Activated naive CD8-positive, alpha-beta T cell treated with anti-CD3 and anti-CD28 coated beads for 36 hours (primary cell): Measurements from ENCODE around the gene SRGAP1. TPM values are rescaled to one million over a fixed set of nuclear protein-coding genes. Genes with fewer than 3 reads are reported as not detected.

Experiments
- DNase-seq: peaks from one replicate; pipeline ENCODE4 v3.0.0; 2021
- H3K27ac Mint-ChIP-seq: one replicate; pipeline ENCODE4 v1.8.0; 2022; ENCODE audit warnings: mild to moderate bottlenecking, moderate library complexity, mixed read lengths
- H3K27me3 Mint-ChIP-seq: one replicate; pipeline ENCODE4 v1.8.0; 2022; ENCODE audit warnings: mild to moderate bottlenecking, mixed read lengths
- H3K36me3 Mint-ChIP-seq: one replicate; pipeline ENCODE4 v1.8.0; 2021; ENCODE audit warnings: mild to moderate bottlenecking, mixed read lengths
- H3K4me1 Mint-ChIP-seq: one replicate; pipeline ENCODE4 v1.8.0; 2021; ENCODE audit warnings: mixed read lengths
- H3K4me3 Mint-ChIP-seq: one replicate; pipeline ENCODE4 v1.8.0; 2022; ENCODE audit warnings: mild to moderate bottlenecking, moderate library complexity, mixed read lengths
- H3K9me3 Mint-ChIP-seq: one replicate; pipeline ENCODE4 v1.8.0; 2022; ENCODE audit warnings: mixed read lengths
- total RNA-seq, 2 experiments: library from RNA; stranded (reverse); gene quantifications; one replicate each; pipeline ENCODE4 v1.2.3, GENCODE V29; 2021

Gene SRGAP1
- total RNA-seq, 2 experiments from 2014 or later = 0.02 to 0.18 TPM

DNA sequence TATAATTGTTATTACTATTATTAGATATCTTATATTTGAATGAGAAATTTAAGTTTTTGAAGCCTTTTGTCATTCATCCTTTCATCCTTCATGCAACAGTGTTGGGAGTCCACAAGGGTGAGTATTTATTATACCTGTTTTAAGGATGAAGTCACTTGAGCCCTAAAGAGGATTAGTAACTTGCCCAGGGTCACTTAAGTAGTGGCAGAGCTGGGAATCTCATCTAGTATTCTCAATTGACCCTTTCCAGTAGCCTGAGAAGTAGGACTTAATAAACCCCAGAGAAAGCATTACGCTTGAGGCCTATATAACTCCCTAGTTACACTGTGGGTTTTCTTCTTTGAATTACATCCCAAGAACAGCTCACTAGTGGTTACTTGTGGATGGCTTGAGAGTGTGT, 119.8 kb downstream of the SRGAP1 start:
- H3K4me3 Mint-ChIP-seq = no peak overlapping the region
- no peak for DNase-seq
- H3K36me3 Mint-ChIP-seq = no peaks in the 10 kb centered on the region
- no peak overlapping the region for H3K27ac Mint-ChIP-seq
- H3K9me3 Mint-ChIP-seq = no peaks in the 10 kb centered on the region
- H3K4me1 Mint-ChIP-seq = no peaks in the 10 kb centered on the region
- peaks cover 11% of the 10 kb centered on the region for H3K27me3 Mint-ChIP-seq

DNA sequence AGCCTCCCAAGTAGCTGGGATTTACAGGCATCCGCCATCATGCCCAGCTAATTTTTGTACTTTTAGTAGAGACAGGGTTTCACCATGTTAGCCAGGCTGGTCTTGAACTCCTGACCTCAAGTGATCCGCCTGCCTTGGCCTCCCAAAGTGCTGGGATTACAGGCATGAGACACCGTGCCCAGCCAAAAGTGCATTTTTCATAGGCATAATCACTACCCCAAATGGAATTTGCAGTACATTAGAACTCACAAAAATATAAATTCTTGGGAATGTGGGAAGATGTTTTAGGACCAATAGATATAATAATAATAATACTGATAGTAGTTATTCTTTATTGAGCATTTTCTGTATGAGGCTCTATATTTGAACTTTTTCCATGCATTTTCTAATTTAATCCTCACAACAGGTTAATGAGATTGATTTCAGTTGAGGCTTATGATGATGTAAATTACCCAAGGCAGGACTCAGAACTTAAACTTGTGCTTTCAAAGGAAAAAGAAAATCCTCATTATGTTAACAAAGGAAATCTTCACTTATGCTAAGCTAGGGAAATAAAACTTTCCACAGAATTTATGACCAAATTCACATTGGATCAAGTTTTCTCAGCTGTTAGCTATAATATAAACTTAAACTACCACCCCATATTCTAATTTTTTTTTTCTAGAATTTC, 121.6 kb downstream of the SRGAP1 start:
- no peak for DNase-seq
- peaks cover 14% of the 10 kb centered on the region for H3K27me3 Mint-ChIP-seq
- no peaks in the 10 kb centered on the region for H3K36me3 Mint-ChIP-seq
- H3K27ac Mint-ChIP-seq = no peak overlapping the region
- H3K4me1 Mint-ChIP-seq = no peaks in the 10 kb centered on the region
- no peaks in the 10 kb centered on the region for H3K9me3 Mint-ChIP-seq
- H3K4me3 Mint-ChIP-seq = no peak overlapping the region

DNA sequence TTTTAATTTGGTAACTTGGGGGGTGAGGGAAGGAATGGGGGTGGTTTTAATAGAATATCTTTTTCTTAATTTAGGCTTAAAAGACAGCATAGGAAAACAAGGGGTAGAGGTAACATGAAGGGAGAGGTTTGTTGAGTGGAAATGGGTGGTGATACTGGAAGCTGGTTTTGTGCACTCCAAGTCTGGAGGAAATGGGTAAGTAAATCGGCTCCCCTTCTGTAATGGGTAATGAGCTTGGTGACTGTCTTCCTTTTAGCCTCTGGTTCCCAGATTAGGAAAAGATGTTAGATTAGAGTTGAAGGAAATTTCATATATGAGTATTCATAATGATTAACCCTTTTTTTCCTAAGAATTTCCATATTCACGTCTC, 122.1 kb downstream of the SRGAP1 start:
- no peak for DNase-seq
- H3K9me3 Mint-ChIP-seq = no peaks in the 10 kb centered on the region
- no peaks in the 10 kb centered on the region for H3K36me3 Mint-ChIP-seq
- H3K27me3 Mint-ChIP-seq = peaks cover 13% of the 10 kb centered on the region
- no peak overlapping the region for H3K4me3 Mint-ChIP-seq
- no peak overlapping the region for H3K27ac Mint-ChIP-seq
- no peaks in the 10 kb centered on the region for H3K4me1 Mint-ChIP-seq

DNA sequence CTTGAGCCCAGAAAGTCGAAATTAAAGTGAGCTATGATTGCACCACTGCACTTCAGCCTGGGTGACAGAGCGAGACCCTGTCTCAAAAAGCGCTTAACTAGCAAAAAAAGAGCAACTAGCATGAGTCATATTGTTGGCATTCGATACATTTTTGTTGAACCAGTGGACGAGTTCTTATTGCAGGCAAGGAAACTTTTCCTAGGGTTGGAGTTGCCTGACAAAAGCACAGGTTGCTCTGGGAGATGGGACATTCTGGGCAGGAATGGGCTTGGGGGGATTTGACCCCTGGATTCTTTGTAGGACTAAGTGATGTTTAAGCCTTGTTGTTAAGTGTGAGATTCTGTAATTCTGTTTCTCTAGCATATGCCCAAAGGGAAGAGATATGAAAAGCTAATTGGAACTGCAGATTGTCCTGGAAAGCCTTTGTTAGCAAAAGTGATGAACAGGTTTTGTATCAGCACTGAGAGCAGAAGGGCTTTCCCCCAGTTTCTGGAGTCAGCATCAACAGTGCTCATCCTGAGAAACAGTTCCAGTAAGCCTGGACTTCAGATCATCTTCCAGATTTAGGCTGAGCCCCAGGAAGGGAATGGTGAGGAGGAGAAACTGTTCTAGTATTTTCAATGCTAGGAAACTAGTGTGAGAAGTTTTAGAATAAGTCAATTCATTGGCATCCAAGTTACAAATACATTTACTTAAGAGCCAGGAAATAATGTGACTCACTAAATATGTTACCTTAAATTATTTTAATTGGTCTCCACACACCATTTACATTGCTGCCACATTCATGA, 123.1 kb downstream of the SRGAP1 start:
- no peaks in the 10 kb centered on the region for H3K36me3 Mint-ChIP-seq
- H3K4me3 Mint-ChIP-seq = no peak overlapping the region
- no peak overlapping the region for H3K27ac Mint-ChIP-seq
- peaks cover 10% of the 10 kb centered on the region for H3K27me3 Mint-ChIP-seq
- no peaks in the 10 kb centered on the region for H3K9me3 Mint-ChIP-seq
- no peak for DNase-seq
- H3K4me1 Mint-ChIP-seq = no peaks in the 10 kb centered on the region

DNA sequence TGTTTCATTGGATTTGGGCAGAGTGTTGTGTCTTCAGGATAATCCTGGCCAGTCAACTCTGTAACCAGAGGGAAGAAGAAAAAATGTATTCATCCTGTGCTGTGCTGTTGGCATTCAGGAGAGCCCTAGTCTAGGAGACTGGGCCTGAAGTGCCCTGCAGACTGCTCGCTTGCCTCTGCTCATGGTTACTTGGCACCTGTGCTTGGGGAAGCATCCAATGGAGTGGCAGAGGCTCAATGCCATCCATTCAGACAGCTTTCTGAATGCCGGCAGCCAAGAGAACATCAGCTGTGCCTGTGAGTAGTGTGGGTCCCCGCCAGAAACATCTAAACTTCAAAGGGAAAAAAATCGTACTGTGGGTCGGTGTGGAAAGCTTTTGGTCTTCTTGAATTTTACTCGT, 124.2 kb downstream of the SRGAP1 start:
- no peaks in the 10 kb centered on the region for H3K36me3 Mint-ChIP-seq
- H3K27ac Mint-ChIP-seq = no peak overlapping the region
- H3K27me3 Mint-ChIP-seq = peaks cover 10% of the 10 kb centered on the region
- H3K4me1 Mint-ChIP-seq = no peaks in the 10 kb centered on the region
- no peaks in the 10 kb centered on the region for H3K9me3 Mint-ChIP-seq
- no peak overlapping the region for H3K4me3 Mint-ChIP-seq
- no peak for DNase-seq

DNA sequence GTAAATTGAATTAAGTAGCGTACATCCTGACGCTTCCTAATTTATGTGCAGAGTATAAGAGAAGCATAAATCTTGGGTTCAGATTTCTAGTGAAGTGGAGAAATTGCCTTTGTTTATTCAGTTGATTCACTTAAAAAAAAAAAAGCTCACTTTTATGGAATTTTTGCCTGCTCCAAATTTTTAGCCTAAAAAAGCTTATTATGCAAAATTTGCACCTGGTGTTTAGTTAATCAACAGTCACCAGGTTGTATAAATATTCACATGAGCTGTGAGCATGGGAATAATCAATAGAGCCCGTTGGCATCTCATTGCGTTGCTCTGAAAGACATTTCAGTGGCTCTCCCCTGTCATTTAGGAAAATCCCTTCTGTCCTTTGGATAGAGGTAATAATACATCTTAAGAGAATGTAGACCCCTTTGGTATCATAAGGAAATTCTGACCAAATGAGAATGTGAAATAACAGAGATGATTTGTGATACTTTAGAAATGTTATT, 132.4 kb downstream of the SRGAP1 start:
- Mint-ChIP-seq H3K4me3 (no peak overlapping the region), H3K9me3 (no peaks in the 10 kb centered on the region), H3K4me1 (no peaks in the 10 kb centered on the region), H3K27me3 (peaks cover 6% of the 10 kb centered on the region), H3K27ac (no peak overlapping the region), H3K36me3 (no peaks in the 10 kb centered on the region)
- DNase-seq = no peak

DNA sequence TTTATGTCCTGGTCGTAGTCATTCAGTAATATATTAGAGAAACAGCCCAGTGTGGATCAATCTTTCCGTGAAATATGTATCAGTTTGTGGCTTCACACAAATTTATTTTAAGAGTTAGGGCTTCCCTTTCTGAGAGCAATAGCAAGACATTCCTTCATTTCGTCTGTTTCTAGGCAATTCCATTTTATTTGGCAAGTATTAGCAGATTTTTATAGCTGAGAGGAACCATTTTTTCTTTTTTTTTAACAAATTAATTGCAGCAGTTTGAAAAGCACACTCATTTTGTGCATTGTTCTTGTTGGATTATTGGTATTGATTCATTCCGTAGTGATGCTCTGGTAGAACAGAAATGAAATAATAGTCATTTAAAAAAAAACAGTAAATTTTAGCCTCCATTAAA, 132.9 kb downstream of the SRGAP1 start:
- Mint-ChIP-seq H3K27me3 (peaks cover 6% of the 10 kb centered on the region), H3K27ac (no peak overlapping the region), H3K36me3 (no peaks in the 10 kb centered on the region), H3K4me1 (no peaks in the 10 kb centered on the region), H3K4me3 (no peak overlapping the region), H3K9me3 (no peaks in the 10 kb centered on the region)
- no peak for DNase-seq

DNA sequence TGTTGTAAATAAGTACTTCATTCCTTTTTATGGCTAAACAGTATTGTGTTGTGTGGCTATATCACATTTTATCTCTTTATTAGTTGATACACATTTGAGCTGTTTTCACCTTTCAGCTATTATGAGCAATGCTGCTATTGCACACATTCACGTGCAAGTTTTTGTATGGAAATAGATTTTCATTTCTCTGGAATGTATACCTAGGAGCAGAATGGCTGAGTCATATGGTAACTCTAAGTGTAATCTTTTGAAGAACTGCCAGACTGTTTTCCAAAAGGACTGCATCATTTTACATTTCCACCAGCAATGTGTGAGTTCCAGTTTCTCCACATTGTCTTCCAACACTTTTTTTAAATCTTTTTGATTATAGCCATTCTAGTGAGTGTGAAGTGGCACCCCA, 134.0 kb downstream of the SRGAP1 start:
- no peak overlapping the region for H3K27ac Mint-ChIP-seq
- no peaks in the 10 kb centered on the region for H3K9me3 Mint-ChIP-seq
- no peaks in the 10 kb centered on the region for H3K4me1 Mint-ChIP-seq
- peaks cover 6% of the 10 kb centered on the region for H3K27me3 Mint-ChIP-seq
- no peak for DNase-seq
- no peak overlapping the region for H3K4me3 Mint-ChIP-seq
- H3K36me3 Mint-ChIP-seq = no peaks in the 10 kb centered on the region

DNA sequence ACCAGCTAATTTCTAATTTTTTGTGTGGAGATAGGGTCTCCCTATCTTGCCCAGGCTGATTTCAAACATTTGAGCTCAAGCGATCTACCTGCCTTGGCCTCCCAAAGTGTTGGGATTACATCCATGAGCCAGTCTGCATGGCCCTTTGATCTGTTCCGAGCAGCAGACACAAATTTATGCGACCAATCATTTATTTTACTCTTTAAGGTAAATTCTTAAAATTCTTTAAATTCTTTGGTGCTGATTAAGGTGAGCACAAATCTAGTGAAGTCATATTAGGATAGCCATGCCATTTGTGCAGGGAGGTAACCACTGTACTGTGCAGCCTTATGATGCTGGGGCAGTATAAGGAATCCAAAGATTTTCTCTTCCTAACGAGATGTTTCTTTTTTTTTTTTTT, 135.7 kb downstream of the SRGAP1 start:
- peaks cover 6% of the 10 kb centered on the region for H3K27me3 Mint-ChIP-seq
- no peaks in the 10 kb centered on the region for H3K36me3 Mint-ChIP-seq
- no peak for DNase-seq
- no peak overlapping the region for H3K4me3 Mint-ChIP-seq
- no peak overlapping the region for H3K27ac Mint-ChIP-seq
- no peaks in the 10 kb centered on the region for H3K4me1 Mint-ChIP-seq
- no peaks in the 10 kb centered on the region for H3K9me3 Mint-ChIP-seq

DNA sequence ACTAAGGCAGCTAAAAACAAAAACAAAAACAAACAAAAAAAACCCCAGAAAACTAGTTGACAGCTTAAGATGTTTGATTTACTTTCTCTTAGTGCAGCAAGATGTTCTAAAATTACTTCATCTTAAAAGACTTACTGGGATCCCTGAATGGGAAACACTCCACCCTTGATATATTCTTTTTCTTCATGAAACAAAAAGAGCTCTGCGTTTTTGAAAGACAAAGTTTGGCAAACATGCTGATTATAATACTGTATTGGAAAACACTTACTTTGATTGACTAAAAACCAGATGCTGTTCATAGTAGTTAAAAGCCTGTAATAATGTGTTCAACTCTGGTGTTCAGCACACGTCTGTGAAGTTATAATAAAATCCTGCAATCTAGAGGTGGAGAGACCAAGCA, 136.8 kb downstream of the SRGAP1 start:
- no peak for DNase-seq
- peaks cover 6% of the 10 kb centered on the region for H3K27me3 Mint-ChIP-seq
- H3K27ac Mint-ChIP-seq = no peak overlapping the region
- no peak overlapping the region for H3K4me3 Mint-ChIP-seq
- H3K36me3 Mint-ChIP-seq = no peaks in the 10 kb centered on the region
- H3K9me3 Mint-ChIP-seq = no peaks in the 10 kb centered on the region
- no peaks in the 10 kb centered on the region for H3K4me1 Mint-ChIP-seq

DNA sequence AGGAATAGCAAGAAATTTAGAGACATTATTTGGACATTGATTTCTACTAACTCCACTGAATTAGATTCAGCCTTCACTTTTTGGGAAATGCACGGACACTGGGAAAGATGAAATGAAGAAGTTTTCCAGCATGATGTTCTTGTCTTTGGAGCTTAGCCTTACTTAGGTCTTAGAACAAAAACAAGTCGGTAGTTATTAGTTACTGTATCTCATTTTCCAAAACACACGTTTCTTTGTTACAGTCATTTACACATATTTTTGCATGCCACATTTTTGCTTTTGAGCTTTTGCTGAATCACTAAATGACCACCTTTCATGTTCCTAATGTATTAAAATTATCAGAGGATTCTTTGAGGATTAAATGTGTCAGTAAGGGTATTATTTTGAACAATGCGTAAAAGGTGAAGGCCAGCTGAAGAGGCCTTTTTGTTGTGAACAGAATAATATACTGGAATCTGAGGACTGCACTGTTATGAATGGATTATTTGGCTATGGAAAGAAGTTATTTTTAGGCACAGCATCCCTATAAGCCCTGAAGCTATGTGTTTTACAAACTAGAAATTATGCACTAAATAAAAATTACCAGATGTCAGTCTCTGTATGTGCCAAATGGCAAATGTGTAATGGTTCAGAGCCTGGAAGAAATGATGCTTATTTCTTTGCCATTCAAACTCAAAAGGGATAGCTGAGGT, 138.2 kb downstream of the SRGAP1 start:
- H3K27me3 Mint-ChIP-seq = peaks cover 11% of the 10 kb centered on the region
- H3K36me3 Mint-ChIP-seq = no peaks in the 10 kb centered on the region
- no peak overlapping the region for H3K4me3 Mint-ChIP-seq

DNA sequence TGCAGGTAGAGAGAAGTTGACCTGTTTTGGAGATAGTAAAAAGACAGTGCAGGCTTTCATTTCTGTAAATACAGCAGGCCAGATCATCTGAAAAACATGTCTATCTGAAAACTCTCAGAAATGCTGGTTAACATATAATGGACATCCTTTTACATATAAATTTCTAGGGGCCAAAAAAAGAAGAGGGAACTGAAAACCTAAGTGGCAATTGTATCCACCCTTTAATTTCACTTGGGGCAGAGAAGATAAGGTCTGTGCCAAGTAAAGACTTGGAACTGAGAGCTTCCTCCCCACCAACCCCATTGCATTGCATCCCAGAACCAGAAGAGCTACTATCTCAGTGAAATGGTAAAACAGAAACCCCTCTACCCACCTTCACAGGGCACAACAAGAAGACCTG, 141.0 kb downstream of the SRGAP1 start:
- Mint-ChIP-seq H3K36me3 (no peaks in the 10 kb centered on the region), H3K9me3 (no peaks in the 10 kb centered on the region), H3K4me3 (no peak overlapping the region), H3K27ac (no peak overlapping the region), H3K4me1 (no peaks in the 10 kb centered on the region), H3K27me3 (peaks cover 5% of the 10 kb centered on the region)
- no peak for DNase-seq

More for the DNA sequence above, 138.2 kb downstream of the SRGAP1 start:
- no peak for DNase-seq
- no peaks in the 10 kb centered on the region for H3K4me1 Mint-ChIP-seq
- H3K9me3 Mint-ChIP-seq = no peaks in the 10 kb centered on the region
- no peak overlapping the region for H3K27ac Mint-ChIP-seq

DNA sequence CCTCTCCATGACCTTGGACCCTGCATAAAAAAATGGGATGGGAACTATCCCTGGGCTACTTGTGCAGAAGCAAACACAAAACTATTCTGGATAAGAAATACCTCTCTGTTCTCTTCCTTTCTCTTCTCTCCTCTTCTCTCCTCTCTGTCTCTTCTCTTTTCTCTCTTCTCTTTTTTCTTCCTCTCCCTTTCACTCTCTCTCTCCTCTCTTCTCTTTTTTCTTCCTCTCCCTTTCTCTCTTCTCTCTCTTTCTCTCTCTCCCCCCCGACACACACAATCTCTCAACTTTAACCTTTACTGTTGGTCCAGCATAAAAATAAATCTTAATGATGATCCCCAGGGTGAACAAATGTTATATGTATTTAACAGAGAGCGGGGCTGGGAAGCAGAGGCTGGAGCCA, 141.4 kb downstream of the SRGAP1 start:
- no peaks in the 10 kb centered on the region for H3K9me3 Mint-ChIP-seq
- H3K36me3 Mint-ChIP-seq = no peaks in the 10 kb centered on the region
- DNase-seq = no peak
- no peaks in the 10 kb centered on the region for H3K4me1 Mint-ChIP-seq
- H3K4me3 Mint-ChIP-seq = no peak overlapping the region
- H3K27ac Mint-ChIP-seq = no peak overlapping the region
- H3K27me3 Mint-ChIP-seq = peaks cover 5% of the 10 kb centered on the region

DNA sequence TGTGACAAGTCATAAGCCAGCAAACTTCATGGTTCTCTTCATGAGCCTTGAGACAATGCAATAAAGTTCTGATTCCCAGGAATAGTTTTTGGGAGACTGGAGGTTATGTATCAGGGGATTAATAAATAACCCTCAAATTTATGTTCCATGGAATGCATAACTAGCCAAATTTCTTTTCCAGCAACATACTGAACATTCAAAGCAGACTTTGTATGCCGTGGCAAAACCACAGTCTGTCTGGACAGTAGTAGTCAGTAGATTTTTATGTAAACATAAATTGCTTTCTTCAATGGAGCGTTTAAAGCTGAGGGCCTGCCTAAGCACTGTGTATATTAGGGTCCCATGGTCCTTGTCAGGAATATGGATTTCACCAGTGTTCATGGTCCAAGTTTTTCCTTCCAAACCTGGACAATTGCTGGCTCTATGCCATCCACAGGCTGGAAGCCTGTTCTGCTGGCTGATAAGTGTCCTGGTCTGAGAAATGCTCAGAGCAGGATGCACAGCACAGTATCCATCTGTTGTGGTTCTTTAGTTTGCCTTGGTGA, 144.9 kb downstream of the SRGAP1 start:
- peaks cover 18% of the 10 kb centered on the region for H3K27me3 Mint-ChIP-seq
- no peak overlapping the region for H3K4me3 Mint-ChIP-seq
- no peaks in the 10 kb centered on the region for H3K36me3 Mint-ChIP-seq
- DNase-seq = no peak
- H3K27ac Mint-ChIP-seq = no peak overlapping the region
- no peaks in the 10 kb centered on the region for H3K9me3 Mint-ChIP-seq
- H3K4me1 Mint-ChIP-seq = no peaks in the 10 kb centered on the region

DNA sequence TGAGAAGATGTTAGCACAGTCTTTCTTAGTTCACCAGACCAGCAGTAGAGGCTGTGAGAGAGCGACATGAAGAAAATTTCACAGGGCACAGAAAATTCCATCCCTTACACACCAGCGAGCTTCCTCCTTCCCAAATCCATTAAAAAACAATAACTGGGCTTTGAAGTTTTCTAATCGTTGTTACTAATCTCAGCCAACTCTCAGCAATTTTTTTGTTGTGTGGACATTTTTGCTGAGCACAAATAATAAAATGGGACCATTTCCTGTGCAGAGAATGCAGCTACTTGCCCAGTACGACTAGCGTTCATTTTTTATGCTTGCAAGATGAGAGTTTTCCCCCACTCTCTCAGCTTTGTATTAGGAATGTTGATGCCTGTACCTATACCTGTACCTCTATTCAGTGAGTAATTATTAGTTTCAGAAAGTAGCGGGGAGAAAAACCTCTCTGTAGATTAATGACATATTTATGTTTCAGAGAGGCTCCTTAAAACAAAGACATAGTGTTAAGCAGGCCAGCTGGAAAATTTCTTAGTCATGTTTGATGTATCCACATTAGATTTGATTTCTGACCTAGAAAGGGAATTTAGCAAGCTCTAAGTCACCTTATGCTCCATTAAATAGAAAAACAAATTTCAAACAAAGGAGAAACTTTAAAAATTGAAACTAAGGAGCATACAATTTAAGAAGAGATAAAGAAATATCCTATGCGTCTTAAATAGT, 146.5 kb downstream of the SRGAP1 start:
- Mint-ChIP-seq H3K4me1 (no peaks in the 10 kb centered on the region), H3K4me3 (no peak overlapping the region), H3K27ac (no peak overlapping the region), H3K36me3 (no peaks in the 10 kb centered on the region), H3K27me3 (peaks cover 18% of the 10 kb centered on the region), H3K9me3 (no peaks in the 10 kb centered on the region)
- no peak for DNase-seq
